GM18507 (cell line): ENCODE measurements around the gene SOD3.

Source experiments
- DNase-seq: peaks from one replicate; pipeline ENCODE4 v3.0.0; 2011; ENCODE audit warnings: low read depth; ENCODE audit not compliant: insufficient read length; ENCODE audit errors: extremely low spot score
- FAIRE-seq: peaks from 2 replicates; lab custom pipeline; 2011; peaks lifted over from hg19 to GRCh38; lab: Jason Lieb, UNC

Gene SOD3

DNA sequence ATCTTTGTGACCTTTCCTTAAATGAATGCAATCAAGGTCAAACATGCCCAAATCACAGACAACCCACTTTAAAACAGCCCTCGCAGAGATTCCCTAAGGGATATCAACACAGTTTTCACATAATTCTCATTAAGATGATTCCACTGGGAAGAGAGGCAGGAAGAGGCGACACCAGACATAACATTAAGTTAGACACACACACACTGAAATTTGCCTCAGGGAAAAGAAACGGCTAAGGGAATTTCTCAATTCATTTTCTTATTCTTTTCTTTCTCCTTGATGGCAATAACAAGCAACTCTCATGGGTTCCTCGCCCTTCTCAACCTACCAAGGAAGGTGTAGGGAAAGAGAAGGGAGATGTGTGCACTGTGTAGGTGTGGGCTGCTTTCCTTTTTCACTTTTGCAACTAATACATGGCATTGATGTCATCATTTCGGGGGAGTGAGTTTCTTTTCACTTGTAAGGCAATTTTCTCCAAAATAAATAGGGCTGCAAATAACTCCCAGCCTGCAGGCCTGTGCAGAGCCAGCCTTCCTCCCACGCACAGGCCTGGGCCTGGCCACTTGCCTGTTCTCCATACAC lies 41.4 kb downstream of the SOD3 start:
- DNase-seq = no peak
- no peak for FAIRE-seq

DNA sequence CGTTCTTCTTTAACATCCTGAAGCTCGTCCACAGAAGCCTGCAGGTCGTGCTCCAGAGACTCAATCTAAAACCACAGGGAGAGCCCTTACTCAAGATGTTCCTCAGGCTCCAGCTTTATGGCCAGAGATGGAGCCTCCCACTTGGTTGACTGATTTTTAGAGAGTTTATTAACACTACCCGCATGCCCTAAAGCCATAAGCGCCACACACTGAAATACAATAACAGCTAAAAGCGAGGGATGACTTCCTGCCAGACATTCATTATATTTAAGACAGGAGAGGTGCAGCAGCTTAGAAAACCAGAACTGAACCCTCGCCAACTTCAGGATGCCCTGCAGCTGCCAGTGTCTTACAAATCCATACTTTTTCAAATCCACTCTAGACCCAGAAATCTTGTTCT lies 42.0 kb downstream of the SOD3 start:
- no peak for FAIRE-seq

GRCh38 chr4:24837781-24838180 lies 42.4 kb downstream of the SOD3 start:
- DNase-seq (no peak), FAIRE-seq (no peak)

More for the DNA sequence above, 42.0 kb downstream of the SOD3 start:
- DNase-seq = no peak

- no peak for FAIRE-seq
These were observed 45.0 kb downstream of the SOD3 start for GRCh38 chr4:24840362-24840761.

GRCh38 chr4:24840826-24841543 lies 45.6 kb downstream of the SOD3 start:
- FAIRE-seq (no peak), DNase-seq (no peak)

More at GRCh38 chr4:24840362-24840761, 45.0 kb downstream of the SOD3 start:
- DNase-seq = no peak

- DNase-seq = no peak
- no peak for FAIRE-seq
These were observed 47.0 kb downstream of the SOD3 start for GRCh38 chr4:24842356-24842755.

- DNase-seq (no peak), FAIRE-seq (no peak)
These were observed 47.7 kb downstream of the SOD3 start for GRCh38 chr4:24843096-24843495.

DNA sequence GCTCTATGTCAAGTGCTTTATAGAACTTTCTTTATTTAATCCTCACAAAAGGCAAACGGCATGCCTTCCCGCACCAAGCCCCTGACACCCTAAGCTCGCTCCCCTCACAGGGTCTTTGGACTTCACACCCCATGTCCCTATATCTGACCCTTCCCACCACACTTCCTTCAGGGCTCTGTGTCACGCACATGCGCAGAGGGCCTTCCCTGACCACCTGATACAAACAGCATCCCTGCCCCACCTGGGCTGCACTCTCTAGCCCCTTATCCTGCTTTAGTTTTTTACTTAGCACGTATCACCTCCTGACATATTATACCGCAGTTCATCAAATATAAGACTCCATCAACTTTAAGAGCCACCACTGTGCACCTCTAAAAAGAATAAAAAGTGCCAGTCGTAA lies 49.8 kb downstream of the SOD3 start:
- FAIRE-seq = no peak
- DNase-seq = no peak

- DNase-seq (no peak), FAIRE-seq (no peak)
These were observed 50.5 kb downstream of the SOD3 start for GRCh38 chr4:24845902-24846301.

DNA sequence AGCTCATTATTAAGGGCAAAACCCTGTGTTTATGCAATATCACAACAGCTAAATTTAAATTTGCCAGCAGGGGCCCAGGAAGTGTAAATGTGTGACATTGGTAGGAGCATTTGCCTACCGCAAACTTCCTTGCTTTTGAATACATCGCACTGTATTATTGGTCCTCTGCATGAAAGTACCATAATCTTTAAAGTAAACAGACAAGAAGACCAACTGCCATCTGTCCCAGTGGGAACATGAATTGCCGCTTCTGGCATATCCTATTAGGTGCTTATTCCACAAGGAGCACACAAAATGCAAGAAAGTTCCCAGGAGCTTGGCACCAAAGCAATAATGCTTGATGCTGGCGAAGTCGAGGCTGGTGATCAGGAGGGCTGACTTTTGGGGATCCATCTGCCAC lies 51.3 kb downstream of the SOD3 start:
- no peak for FAIRE-seq
- no peak for DNase-seq

GRCh38 chr4:24849351-24849750 lies 54.0 kb downstream of the SOD3 start:
- FAIRE-seq = no peak
- DNase-seq = no peak

- DNase-seq (no peak), FAIRE-seq (no peak)
These were observed 54.4 kb downstream of the SOD3 start for GRCh38 chr4:24849756-24850155.
